Stimulated activated CD8-positive, alpha-beta memory T cell treated with anti-CD3 and anti-CD28 coated beads, Interleukin-4, amount 100 ng/mL, for 1 hour (primary cell): ENCODE measurements around the gene NEU2.
"Not testable (repeated sequence)": the region's sequence is repeated elsewhere in the genome, so short reads cannot be mapped to it uniquely, and the experiment has no call there.

ENCODE experiments used
- DNase-seq, 2 donors: peaks; one replicate each; pipeline ENCODE4 v3.0.0-alpha.2; 2020; ENCODE audit warnings: low read depth in 2 of 2, low spot score in 1 of 2

NEU2 gene

GRCh38 chr2:233034091-233034882 lies 1.8 kb downstream of the NEU2 start:
- DNase-seq, result no peak

- DNase-seq, result no peak
These were observed 3.1 kb downstream of the NEU2 start for GRCh38 chr2:233035426-233036161.

GRCh38 chr2:233036162-233036838 lies 3.8 kb downstream of the NEU2 start:
- no peak for DNase-seq

GRCh38 chr2:233037078-233037477 lies 4.6 kb downstream of the NEU2 start:
- no peak for DNase-seq

DNA sequence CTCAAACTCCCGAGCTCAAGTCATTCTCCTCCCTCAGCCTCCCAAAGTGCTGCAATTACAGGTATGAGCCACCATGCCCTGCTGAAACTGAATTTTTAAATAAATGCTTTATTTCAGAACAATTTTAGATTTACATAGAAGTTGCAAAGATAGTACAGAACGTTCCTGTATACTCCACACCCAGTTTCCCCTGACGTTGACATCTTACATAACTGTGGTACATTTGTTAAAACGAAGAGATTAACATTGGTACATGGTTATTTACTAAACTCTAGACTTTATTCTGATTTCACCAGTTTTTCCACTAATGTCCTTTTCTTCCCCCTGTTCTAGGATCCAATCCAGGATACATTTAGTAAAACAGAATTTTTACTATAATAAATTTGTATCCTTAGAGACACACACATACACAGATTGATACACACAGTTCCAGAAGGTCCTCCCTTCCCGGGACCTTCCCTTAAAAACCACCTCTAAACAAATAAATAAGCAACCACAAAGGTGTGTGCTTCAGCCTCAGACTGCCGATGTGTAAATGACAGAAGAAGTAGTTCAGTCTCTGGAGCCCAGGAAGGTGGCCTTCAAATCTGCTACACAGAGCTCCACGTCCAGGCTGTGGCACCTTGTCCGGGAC lies 6.9 kb downstream of the NEU2 start:
- no peak for DNase-seq

GRCh38 chr2:233039846-233040530 lies 7.5 kb downstream of the NEU2 start:
- no peak for DNase-seq

DNA sequence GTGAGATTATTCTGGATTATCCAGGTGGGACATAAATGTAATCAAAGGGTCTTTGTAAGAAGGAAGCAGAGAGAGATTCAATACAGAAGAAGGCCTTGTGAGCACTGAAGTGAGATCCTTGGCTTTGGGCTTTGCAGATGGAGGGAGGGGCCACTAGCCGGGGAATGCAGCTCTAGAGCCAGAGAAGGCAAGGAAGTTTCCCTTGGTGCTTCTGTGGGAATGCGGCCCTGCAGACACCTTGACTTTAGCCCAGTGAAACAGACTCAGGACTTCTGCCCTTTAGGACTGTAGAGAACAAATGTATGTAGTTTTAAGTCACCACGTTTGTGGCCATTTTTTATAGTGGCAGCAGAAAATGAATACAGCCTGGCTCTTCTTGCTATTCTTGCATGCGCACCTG lies 8.1 kb downstream of the NEU2 start:
- DNase-seq, result no peak

DNA sequence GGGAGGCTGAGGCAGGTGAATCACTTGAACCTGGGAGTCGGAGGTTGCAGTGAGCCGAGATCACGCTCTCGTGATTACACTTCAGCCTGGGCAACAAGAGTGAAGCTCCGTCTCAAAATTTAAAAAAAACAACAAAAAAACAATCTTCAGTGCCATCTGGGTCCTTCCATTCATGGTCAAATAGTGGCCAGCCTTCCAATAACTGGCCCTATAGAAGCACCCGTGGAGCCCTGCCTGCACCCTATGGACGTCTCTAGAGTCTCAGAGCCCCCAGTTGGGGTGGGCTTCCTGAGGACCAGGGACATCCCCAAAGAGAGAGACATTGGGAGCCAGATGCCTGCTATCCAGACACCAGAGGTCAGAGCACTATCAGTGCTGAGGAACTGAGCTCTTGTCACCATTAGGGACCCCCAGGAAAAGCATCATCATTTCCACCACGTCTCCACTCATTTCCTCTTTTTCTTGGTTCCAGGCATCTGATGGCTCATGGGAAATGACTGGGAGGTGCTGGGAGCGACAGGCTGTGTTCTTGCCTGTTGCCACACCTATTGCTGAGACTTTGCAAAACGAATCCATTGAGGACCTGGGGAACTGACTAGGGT lies 9.4 kb downstream of the NEU2 start:
- DNase-seq, result no peak

DNA sequence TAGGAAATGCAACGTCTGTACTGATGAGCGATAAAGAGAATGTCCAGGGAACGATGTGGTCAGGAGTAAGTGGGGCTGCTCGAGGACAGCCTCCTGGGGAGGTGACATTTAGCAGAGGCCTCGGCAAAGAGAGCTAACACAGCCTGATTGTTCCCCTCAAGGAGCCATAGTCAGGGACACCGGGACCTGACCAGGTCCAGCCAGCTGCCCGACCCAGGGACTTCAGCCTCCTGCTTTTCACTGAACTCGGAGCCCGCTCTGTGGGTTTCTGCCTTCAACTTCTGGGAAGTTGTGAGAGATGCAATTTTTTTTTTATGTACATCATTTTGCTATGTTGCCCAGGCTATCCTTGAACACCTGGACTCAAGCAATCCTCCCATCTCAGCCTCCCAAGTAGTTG lies 10.1 kb downstream of the NEU2 start:
- DNase-seq, result no peak

GRCh38 chr2:233044974-233045605 lies 12.6 kb downstream of the NEU2 start:
- DNase-seq, result no peak

GRCh38 chr2:233047206-233047605 lies 14.7 kb downstream of the NEU2 start:
- DNase-seq, result no peak

GRCh38 chr2:233047667-233048066 lies 15.2 kb downstream of the NEU2 start:
- DNase-seq, result no peak

GRCh38 chr2:233048569-233049193 lies 16.2 kb downstream of the NEU2 start:
- no peak for DNase-seq

DNA sequence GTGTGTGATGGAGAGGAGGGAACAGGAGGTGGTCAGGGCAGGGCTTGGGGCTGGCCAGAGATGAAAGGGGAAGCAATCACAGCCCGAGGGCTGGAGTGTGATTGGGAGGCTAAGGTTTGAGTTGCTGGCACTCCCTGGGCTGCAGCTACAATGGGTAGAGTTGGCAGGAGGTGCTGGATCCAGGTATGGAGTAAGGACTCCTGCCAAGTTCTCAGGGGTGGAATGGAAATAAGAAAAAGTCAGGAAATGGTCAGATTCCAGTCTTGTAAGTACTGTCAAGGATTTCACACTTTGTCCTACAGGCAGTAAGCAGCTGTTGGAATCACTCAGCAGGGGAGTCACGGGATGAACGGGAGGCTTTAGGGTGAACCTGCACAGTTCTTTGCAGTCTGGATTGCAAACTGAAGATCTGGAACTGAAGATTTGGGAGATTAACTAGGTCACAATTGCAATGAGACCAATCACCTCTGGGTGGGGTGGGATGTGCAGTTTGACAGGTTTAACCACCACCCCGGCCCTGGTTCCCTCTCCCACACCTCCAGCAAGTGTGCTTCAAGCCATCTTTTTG lies 16.8 kb downstream of the NEU2 start:
- DNase-seq, result no peak

DNA sequence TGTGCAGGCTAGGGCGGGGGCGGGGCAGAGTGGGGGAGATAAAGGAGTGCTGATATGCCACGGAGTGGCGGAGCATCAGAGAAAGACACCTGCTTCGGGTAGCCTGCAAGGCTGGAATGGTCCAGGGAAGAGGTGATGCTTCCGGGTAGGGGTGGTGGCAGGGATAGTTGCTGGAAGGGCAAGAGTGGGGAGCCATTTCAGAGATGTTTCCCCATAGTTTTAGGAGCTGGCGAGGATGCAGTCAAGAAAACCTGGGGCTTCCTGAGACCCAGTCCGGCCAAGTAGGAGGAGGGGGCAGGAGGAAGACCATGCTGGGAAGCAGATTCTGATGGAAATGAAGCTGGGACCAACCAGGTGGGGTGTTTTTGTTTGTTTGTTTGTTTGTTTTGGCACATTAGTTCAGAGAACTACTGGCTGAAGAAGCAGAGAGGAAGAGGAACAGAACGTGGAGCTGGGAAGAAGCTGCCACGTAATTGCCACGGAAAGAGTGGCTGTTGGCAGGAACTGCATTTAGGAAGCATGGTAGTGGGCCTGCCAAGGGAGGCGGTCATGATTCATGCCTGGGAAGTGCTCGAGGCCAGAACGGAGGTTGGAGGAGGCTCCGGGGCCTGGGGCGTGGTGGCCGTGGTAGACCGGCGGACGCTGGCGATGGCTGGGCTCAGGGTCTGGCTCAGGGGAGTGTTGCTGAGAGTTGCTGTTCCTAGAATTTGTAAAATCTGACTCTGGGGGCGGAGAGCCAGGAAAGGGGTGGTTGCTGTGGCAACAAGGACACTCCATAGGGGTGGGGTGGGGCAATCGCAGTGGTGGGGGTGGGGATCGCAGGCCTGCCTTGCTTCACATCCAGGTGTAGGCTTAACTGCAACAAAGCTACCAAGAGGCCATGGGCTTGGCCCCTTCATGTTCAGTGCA lies 19.0 kb downstream of the NEU2 start:
- no peak for DNase-seq

DNA sequence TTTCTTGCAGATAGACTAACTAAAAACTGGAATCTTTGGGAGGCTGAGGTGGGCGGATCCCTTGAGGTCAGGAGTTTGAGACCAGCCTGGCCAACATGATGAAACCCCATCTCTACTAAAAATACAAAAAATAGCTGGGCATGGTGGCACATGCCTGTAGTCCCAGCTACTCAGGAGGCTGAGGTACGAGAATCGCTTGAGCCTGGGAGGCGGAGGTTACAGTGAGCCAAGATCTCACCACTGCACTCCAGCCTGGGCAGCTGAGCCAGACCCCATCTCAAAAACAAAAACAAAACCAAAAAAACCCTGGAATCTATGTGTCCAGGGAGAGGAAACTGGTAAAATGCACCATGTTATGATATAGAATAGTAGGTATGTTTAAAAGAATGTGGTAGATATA lies 20.0 kb downstream of the NEU2 start:
- DNase-seq, result not testable (repeated sequence)

DNA sequence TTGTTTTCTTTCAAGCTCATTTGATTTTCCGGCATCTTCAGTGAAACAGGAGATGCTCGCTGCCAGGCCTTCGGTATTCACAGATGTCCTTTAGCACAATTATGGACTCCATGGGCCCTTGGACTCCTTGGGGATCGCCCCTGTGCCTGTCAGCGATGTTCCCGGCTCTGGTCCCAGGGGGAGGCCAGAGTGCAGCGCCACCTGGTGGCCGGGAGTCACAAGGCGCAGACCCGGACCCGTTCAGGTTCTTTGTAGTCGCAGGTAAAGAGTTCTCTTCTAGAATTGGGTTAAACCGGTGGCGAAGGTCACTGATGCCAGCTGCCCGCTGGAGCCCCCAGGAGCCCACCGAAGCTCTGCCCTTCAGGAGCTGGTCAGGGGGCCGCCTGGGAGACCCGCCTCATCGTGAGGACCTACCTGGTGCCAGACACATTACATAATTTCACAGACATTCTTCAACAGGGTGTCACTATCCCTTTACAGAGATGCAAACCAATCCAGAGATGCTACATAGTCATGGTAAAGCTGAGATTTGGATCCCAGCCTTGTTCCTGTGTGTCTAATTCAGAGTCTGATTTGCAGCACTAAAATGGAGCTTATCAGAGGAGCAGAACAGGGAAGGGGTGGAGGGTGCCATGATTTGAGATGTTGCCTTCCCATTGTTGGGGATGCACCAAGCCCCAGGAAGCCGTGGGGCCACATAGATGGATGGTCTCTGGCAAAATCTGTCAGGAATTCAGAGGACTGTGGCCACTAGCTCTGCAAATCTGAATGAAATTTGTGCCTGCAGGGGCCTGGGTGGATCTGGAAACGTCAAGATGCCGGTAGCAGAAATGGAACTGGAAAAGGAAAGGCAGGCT lies 21.7 kb downstream of the NEU2 start:
- DNase-seq, result peak; percentile 47 to 56
